Measurements from ENCODE around the gene SLC25A41.

DNA sequence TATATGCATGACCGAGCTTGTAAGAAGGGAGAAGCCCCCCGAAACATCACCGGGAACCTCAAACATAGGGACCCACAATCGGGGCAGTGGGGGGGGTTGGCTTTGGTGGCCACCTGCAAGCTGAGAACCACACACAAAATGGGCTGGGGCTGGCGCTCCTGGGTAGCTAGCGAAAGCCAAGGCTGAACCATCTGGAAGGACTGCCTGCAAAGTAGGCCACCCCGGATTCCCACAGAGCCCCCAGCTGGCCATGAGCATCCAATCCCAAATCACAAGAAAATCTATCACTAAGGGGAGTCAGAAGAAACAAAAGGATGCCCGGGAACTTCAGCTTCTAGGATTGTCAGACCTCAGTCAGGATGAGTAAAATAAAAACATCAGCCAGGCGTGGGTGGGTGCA lies 55.1 kb downstream of the SLC25A41 start:
- TF ChIP-seq, protein P1, sequence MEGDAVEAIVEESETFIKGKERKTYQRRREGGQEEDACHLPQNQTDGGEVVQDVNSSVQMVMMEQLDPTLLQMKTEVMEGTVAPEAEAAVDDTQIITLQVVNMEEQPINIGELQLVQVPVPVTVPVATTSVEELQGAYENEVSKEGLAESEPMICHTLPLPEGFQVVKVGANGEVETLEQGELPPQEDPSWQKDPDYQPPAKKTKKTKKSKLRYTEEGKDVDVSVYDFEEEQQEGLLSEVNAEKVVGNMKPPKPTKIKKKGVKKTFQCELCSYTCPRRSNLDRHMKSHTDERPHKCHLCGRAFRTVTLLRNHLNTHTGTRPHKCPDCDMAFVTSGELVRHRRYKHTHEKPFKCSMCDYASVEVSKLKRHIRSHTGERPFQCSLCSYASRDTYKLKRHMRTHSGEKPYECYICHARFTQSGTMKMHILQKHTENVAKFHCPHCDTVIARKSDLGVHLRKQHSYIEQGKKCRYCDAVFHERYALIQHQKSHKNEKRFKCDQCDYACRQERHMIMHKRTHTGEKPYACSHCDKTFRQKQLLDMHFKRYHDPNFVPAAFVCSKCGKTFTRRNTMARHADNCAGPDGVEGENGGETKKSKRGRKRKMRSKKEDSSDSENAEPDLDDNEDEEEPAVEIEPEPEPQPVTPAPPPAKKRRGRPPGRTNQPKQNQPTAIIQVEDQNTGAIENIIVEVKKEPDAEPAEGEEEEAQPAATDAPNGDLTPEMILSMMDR (IDR thresholded peaks at IDR 0.05) = no peak
- TF ChIP-seq POLR2A (IDR thresholded peaks at IDR 0.05) = no peak

Measured in right lobe of liver (tissue), 4 donors.